HG03469 (cell line): ENCODE measurements around the gene F7.
"Not testable (repeated sequence)": the region's sequence is repeated elsewhere in the genome, so short reads cannot be mapped to it uniquely, and the experiment has no call there.

Experiments used
- ATAC-seq: cut with Tn5 transposase; IDR thresholded peaks from one replicate; pipeline ENCODE4 v1.9.1; 2021; ENCODE audit warnings: mild to moderate bottlenecking, moderate library complexity, moderate number of reproducible peaks; ENCODE audit not compliant: unreplicated experiment

F7 gene

DNA sequence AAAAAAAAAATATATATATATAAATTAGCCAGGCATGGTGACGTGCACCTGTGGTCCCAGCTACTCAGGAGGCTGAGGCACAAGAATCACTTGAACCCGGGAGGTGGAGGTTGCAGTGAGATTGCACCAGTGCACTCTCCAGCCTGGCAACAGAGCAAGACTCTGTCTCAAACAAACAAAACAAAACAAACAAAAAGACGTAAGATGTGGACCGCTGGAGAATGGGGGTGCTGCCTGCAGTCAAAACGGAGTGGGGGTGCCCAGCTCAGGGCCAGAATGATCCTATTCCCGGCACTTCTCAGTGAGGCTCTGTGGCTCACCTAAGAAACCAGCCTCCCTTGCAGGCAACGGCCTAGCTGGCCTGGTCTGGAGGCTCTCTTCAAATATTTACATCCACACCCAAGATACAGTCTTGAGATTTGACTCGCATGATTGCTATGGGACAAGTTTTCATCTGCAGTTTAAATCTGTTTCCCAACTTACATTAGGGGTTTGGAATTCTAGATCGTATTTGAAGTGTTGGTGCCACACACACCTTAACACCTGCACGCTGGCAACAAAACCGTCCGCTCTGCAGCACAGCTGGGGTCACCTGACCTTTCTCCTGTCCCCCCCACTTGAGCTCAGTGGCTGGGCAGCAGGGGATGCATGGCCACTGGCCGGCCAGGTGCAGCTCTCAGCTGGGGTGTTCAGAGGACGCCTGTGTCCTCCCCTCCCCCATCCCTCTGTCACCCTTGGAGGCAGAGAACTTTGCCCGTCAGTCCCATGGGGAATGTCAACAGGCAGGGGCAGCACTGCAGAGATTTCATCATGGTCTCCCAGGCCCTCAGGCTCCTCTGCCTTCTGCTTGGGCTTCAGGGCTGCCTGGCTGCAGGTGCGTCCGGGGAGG is at the start of gene F7:
F7 (plus strand) TSS at position 760 of the 889 bp plus-strand sequence; CDS start at position 811, 51 bp downstream.
- ATAC-seq = no peak

DNA sequence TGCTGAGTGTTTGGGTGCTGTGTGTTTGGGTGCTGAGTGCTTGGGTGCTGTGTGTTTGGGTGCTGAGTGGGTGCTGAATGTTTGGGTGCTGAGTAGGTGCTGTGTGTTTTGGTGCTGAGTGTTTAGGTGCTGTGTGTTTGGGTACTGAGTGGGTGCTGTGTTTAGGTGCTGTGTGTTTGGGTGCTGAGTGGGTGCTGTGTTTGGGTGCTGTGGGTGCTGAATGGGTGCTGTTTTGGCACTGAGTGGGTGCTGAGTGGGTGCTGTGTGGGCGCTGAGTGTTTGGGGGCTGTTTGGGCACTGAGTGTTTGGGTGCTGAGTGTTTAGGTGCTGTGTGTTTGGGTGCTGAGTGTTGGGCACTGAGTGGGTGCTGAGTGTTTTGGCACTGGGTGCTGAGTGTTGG is 48.5 kb upstream of the F7 start:
- ATAC-seq = no peak

DNA sequence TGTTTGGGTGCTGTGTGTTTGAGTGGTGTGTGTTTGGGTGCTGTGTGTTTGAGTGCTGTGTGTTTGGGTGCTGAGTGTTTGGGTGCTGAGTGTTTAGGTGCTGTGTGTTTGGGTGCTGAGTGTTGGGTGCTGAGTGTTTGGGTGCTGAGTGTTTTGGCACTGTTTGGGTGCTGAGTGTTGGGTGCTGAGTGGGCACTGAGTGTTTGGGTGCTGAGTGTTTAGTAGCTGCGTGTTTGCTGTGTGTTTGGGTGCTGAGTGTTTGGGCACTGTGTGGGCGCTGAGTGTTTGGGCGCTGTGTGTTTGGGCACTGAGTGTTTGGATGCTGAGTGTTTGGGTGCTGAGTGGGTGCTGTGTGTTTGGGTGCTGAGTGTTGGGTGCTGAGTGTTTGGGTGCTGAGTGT is 48.0 kb upstream of the F7 start:
- not testable (repeated sequence) for ATAC-seq

DNA sequence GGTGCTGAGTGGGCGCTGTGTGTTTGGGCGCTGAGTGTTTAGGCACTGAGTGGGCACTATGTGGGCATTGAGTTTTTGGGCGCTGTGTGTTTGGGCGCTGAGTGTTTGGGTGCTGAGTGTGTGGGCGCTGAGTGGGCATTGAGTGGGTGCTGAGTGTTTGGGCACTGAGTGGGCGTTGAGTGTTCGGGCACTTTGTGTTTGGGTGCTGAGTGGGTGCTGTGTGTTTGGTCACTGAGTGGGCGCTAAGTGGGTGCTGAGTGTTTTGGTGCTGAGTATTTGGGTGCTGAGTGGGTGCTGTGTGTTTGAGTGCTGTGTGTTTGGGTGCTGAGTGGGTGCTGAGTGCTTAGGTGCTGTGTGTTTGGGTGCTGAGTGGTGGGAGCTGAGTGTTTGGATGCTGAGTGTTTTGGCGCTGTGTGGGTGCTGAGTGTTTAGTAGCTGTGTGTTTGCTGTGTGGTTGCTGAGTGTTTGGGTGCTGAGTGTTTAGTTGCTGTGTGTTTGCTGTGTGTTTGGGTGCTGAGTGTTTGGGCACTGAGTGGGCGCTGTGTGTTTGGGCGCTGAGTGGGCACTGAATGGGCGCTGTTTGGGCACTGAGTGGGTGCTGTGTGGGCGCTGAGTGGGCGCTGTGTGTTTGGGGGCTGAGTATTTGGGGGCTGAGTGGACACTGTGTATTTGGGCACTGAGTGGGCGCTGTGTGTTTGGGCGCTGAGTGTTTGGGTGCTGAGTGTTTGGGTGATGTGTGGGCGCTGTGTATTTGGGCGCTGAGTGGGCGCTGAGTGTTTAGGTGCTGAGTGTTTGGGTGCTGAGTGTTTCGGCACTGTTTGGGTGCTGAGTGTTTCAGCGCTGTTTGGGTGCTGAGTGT is 47.2 kb upstream of the F7 start:
- no peak for ATAC-seq

DNA sequence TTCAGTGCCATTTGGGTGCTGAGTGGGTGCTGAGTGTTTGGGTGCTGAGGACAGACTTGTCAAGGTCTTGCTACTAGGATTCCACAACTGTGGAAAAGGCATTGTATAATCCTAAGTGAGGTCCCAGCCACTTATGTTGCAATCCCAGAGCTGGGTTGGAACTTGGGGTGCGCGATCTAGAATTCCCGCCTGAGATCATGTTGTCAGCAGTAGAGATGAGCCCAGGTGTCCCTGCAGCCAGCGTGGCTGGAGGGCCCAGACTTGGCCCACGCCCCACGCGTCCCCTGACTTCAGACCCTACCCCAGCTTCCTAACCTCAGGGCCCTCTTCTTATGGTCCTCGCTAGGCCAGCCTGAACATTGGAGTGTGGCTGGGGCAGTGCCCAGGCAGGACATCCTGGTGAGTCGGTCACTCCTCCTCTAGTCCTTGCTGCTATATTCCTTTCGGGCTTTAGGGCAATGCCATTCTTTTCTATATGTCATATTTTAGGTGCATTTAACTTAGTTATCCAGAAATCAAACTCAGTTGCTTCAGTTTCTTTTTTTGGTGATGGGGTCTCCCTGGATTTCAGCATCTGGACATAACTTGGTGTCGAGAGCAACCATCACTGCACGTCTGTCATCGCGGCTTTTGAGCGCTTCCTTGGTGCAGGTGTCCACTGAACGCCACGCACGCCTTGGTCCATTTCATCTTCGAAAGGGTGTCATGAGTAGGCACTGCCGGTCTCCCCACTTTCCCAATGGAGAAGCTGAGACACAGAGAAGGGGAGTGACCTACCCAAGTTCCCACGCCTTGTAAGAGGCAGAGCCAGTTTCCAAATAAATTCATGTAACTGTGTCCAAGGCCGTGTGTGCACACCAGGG is 46.4 kb upstream of the F7 start:
- no peak for ATAC-seq

DNA sequence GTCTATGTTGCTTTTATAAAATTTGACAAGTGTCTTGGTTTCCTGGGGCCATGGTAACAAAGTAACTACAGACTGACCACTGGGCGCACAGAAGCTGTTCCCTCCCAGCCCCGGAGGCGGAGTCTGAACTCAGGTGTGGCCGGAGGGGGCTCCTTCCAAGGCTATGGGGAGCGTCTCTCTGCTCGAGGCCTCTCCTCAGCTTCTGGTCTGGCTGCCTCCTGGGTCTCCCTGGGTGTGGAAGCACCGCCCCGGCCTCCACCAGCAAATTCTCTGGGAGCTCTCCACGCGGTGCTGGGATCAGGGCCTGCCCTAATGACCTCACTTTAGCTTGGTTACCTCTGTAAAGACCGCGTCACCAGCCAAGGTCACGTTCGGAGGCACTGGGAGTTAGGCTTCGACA is 45.7 kb upstream of the F7 start:
- ATAC-seq = no peak

DNA sequence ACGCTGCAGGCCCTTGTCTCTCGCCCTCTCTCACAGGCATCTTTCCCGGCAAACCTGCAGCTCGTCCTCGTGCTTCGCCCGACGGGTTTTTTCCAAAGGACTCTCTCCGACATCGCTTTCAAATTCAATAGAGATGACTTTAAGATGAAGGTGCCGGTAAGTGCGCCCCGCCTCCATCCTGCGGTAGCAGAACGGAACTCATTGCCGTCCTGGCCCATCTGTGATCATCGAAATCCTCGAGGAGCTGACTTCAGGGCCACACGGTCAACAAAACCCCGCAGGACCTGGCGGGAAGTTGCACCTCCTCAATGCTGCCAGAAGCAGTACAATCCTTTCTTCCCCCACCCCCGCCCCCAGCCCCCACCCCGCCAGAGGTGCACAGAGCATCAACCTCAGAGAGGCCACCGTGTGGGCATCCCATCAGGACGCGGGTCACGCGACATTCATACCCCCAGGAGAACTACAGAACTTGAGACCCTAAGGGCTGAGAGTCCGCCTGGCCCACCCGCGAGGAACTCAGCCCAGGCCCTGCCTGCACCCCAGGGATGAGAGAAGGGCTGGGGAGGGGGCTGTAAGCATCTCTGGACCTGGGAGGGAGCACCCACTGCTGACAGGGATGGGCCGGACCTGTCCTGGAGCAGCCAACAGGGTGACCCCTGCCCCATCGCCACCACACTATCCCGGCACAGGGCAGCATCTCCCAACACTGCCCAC is 44.9 kb upstream of the F7 start:
- ATAC-seq = no peak

DNA sequence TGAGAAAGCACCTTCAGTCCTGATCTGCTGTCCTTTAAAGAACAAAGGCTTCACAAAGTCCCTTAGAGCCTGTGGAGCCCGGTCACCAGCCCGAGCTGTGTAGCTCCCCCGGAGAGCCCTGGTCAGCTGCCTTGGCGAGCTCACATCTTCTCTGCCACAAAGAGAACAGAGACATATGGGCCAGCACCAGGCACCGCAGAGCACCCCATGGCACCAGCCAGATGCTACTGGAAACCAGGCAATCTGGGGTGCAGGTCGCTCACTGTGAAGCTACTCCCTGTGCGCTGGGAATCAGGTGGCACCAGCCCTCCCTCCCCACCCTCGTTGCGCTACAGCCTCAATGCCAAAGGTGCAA is 44.3 kb upstream of the F7 start:
- no peak for ATAC-seq

DNA sequence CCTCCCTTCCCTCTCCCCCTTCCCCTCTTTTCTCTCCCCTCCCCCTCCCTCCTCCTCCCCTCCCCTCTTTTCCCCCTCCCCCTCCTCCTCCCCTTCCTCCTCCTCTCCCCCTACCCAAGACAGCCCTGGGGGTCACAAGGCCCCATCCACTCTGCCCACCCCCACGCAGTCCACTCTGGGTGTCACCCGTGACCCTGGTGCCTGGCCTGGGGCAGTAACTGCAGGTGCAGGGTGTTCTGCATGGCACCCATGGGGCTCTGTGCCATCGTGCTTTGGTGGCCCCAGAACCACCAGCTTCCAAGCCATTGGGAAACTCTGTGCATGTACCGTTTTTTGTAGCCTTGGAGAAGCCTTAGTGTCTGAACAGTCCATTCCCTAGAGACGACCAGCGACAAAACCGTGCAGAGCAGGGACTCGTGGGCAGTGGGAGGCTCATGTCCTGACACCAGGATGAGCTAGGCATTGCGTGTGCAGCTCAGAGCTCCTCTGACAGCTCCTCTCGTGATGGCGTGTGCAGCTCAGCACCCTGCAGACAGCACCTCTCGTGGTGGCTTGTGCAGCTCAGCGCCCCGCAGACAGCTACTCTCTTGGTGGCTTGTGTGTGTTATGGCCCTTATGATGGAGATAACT is 43.7 kb upstream of the F7 start:
- ATAC-seq = no peak

DNA sequence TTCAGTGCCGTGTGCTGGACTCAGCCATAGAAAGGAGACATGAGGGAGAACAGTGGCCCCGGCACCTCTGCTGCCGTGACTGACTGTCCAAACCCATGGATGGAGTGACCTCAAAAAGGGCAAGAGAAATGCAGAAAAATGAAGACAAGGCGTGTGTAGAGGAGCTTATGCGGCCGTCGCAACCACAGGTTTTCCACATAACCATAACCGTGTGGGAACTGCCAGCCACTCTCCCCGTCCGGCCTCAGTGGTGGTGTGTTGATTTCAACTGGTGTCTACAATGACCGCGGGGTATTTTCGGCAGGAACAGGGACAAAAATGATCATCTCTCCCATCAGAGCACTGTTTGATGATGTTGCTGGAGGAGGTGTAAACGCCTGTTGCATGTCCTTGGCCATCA is 42.9 kb upstream of the F7 start:
- no peak for ATAC-seq

DNA sequence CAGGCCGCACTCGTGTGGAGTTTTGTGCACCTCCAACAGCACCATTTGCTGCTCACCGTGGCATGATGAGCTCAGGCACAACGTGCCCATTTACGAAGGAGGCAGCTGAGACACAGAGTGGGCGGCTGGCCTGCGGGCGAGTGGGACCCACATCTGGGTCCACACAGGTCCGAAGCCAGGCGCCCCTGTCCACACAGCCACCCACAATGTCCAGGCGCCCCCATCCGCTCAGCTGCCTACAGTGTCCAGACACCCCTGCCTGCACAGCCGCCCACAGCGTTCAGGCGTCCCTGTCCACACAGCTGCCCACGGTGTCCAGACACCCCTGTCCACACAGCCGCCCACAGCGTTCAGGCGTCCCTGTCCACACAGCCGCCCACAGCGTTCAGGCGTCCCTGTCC is 42.5 kb upstream of the F7 start:
- no peak for ATAC-seq

DNA sequence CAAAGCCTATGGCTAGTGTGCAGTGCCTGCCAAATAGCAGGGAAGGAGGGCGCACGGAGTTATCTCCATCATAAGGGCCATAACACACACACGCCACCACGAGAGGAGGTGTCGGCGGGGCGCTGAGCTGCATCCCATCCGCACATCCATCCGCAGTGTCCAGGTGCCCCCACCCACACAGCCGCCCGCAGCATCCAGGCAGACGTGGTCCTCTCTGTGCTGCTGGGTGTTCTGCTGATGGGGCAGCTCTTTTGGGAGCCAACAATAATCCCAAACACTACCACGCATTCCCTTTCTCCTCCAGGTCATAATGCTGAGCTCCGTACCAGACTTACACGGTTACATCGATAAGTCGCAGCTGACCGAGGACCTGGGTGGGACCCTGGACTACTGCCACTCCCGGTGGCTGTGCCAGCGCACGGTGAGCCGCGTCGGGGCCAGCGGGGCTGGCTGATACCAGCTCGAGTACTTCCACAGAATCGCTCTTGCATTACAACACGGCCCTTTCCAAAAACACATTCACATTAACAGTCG is 41.5 kb upstream of the F7 start:
- ATAC-seq = no peak

DNA sequence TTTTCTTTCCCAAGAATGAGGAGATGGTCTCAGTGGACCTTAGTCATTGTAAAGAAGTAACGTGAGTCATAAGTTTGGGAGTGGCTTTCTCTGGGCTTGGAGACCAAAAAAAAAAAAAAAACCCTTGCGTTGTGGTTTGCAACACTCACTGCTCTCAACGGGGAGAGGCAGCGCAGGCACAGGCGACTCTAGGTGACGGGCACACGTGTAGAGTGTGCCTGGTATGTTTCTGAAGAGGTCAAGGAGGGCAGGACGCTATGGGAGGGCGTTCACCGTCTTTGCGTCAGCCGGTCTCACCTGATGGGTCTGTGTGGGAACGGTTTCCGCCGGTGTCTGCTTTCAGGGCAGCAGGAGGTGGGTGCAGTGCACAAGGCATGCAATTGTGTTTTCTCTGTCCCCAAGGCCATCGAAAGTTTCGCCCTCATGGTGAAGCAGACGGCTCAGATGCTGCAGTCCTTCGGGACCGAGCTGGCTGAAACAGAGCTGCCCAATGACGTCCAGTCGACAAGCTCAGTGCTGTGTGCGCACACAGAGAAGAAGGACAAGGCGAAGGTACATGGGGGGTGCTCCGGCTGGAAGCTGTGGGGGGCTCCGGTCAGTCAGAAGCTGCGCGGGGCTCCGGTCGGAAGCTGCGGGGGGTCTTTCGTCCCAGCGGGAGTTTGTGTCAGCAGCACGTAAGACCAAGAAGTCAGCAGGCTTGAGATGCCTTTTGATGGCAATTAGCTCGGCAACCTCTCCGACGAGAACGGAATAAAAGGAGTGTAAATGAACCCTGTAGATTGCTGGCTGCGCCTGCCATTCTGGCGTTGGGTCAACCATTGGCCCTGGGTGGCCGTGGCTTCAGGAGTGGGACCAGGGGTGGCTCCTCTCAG is 40.8 kb upstream of the F7 start:
- ATAC-seq = no peak

DNA sequence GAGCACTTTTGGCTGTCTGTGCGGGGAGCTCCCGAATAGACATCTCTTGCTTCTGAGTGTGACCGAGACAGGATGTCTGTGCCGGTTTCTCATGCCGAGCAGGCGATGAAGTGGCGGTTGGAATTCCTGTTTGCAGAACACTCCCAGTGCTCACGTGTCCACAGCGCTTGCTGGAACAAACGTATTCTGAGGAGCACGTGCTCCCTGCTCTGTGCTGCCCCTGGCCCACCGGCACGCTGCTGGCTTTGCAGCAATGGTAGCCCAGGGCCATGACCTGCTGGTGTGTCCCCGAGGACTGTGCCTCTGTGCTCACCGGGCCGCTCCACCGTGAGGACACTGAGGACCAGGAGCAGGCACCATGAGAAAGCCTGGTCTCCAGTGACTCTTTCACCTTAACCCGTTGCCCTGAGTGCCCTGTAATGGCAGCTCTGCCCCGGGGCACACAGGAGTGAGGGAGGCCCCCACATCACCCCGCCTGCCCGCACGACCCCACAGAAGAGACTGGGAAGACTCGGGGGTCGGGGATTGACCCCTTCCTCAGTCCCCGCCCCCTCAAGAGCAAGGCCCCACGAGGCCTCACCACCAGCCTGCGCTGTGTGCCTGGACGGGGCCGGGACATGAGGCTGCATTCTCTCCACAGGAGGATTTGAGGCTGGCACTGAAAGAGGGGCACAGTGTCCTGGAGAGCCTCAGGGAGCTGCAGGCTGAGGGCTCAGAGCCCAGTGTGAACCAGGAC is 40.0 kb upstream of the F7 start:
- ATAC-seq = no peak

DNA sequence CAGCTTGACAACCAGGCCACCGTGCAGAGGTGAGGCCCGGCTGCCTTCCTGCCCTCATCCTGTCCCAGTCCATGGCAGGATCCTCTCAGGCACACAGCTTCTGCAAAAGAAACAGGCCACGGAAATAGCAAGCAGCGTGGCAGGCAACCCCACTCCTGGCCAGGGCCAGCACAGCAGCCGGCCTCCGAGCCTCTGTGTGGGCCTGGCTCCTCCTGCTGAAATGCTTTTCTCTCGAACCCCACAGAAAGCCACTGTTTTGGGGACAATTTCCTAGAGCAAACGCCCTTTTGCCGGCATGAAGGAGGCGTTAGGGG is 39.5 kb upstream of the F7 start:
- no peak for ATAC-seq

DNA sequence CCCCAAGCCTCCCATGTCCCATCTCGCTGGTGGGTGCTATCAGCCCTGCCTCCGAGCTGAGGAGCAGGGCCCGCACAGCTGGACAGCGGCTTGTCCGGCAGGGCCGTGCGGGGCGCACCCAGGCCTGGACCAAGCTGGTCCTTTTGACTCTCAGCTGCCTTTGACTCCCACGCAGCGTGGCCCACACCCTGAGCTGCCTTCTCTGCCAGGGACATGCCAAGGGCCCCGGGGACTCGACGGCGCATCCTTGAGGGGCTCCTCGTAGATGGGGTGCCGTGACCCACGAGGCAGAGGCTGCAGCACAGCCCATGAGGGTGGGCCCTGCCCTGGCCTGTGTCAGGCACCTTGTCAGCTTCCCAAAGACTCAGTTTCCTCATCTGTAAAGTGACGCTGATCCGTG is 38.8 kb upstream of the F7 start:
- no peak for ATAC-seq

DNA sequence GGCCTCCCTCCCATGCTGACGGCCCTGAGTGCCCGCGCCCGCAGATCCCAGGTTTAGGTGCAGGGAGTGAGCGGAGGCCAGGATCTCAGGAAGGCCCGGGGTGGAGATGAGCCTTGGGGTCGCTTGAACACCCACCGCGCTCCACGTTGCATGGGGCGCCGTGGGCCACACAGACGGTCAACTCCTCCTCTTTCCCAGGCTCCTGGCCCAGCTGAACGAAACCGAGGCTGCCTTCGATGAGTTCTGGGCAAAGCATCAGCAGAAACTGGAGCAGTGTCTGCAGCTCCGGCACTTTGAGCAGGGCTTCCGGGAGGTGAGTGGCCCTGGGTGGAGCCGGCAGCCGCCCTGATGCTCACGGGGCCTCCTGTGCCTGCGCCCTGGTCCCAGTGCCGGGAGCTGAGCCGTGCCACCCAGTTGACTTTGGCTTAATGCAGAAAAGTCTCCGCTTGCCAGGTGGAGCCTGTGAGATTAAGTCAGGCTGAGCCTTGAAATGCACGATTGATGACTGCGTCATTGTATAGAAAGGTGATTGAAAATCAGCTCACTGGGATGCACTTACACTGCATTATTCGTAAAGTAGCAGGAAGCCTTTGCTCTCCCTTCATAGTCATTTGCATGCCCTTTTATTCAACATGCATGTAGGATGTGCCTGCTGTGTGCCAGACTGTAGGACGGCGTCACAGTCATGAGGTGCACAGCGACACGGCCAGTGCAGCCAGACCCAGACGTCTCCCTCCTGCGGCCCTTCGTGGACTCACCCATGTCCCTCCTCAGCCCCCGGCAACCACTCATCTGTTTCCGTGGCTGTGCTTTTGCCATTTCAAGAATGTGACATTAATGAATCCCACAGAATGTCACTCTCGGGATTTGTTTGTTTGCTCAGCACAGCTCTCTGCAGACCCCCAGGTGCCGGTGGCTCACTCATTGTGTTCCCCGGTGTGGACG is 35.5 kb upstream of the F7 start:
- no peak for ATAC-seq
